ENCODE results near the gene ARPC4.
A peak's percentile ranks its signal among the peaks of the same experiment; 100 is the strongest.

The ARPC4 gene

DNA sequence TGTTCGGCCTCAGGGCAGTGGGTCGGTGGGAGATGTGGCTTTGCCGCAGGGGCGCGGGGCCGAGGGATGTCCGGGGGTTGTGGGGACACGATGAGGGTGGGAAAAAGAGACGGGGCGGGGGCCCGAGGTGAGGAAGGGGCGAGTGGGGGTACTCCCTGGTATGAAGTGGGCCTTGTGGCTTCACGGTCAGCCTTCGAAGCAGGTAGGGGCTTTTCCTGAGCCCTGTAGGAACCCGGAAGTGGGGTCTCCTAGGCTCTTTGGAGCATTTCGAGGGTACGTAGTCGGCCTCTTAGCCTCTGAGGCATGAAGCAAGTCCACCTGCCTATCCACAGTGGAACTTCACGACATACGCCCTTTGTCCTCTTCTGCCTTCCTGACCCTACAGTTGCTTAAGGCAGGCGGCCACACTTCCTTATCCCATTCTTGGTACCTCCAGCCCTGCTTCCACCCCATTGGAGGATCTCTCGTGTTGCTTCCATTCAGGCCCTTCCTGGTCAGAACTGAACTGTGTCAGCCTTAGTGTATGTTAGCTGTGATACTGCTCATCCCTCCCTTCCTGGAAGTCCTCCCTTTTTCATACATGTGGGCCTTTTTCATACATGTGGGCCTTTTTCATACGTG lies 389 bp downstream of the ARPC4 start:
- DNase-seq: no peak

DNA sequence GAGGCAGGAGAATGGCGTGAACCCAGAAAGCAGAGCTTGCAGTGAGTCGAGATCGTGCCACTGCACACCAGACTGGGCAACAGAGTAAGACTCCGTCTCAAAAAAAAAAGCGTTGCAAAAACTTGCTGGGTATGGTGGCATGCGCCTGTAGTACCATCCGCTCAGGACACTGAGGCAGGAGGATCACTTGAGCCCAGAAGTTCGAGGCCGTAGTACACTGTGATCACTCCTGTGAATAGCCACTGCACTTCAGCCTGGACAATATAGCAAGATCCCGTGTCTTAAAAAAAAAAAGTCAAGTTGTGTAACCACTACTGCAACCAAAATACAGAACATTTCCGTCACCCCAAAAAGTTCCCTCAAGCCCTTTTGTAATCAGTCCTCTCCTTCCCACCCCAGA lies 1.5 kb downstream of the ARPC4 start:
- DNase-seq: no peak

DNA sequence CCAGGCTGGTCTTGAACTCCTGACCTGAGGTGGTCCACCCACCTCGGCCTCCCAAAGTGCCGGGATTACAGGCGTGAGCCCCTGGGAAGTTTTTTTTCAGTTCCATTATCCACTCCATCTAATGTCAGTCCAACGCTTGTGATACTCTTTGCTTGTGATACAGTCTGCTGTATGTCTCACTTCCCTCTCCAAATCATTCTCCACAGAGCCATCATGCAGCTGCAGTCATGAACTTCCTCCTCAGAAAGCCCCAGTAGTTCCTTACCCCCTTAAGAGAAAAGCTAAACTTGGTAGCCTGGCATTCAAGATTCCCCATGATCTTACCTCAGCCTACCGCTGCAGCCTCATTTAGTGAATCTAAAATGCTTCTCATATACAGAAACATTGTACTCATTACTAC lies 2.3 kb downstream of the ARPC4 start:
- no peak for DNase-seq

DNA sequence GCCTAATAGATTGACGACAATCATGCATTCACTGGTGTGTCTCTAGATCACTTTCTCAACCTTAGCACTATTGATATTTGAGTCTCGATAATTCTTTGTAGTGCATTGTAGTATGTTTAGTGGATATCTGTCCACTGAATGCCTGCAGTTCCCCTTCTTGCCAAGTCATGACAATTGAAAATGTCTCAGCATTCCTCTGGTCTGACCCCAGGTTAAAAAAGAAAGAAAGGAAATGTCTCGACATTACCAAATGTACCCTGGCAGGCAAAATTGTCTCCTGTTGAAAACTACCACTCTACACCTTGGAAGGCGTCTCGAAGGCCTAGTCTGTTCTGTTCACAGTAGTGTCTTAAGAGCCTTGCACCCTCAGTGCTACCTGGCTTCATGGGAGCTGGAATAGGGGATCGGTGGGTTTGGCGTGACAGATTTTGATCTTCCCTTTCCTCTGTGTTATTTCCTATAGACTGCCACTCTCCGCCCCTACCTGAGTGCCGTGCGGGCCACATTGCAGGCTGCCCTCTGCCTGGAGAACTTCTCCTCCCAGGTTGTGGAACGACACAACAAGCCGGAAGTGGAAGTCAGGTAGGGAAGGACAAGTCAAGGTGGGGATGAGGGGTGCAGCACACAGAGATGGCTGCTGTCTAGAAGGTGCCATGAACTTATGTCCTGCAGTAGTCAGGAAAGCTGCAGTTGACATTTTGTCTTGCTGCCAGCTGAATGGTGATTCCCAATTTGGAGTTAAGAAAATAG lies 4.5 kb downstream of the ARPC4 start:
- DNase-seq: no peak

DNA sequence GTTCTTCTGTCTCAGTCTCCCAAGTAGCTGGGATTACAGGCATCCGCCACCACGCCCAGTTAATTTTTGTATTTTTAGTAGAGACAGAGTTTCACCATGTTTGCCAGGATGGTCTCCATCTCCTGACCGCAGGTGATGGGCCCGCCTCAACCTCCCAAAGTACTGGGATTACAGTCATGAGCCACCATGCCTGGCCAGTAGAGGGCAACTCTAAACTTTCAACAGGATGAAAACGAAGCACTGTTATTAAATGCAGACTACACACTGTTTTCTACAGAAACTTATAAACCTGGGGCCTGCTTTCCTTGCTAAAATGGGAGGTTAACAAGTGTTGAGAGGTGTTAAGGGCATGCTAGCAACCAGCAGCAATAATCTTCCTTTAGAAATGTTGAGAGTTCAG lies 7.6 kb downstream of the ARPC4 start:
- no peak for DNase-seq

DNA sequence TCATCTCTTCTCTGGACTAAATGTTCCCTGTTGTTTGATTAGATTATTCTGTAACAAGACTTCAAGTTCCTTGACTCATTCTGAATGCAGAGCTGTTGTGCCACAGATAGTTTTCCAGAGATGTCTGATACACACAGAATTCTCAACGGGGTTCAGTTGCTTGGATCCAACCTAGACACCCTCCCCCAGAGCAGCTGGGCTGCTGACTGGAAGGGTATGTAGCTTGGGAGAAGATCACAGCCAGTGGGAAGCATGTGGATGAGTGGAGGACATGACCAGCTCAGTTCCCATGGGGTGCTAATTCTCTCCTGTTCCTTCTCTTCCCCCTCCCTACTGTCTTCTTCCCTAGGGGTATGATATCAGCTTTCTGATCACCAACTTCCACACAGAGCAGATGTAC lies 10.6 kb downstream of the ARPC4 start:
- DNase-seq: no peak

DNA sequence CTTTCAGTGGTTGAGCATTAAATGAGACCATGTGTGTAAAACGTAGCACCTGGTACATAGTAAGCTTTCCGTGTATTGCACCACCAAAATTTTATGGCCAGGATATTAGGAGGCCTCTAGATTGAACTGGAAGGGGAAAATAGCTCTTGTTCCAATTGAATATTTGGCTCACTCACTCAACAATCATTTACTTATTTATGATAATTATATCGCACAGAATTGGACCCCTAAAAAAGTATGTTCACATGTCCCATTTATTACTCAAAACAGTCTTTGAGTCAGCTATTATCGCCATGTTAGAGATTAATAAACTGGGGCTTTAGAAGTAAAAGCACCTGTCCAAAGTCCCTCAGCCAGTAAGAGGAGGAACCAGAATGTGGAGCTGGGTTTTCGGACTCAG lies 12.1 kb downstream of the ARPC4 start:
- DNase-seq: no peak

DNA sequence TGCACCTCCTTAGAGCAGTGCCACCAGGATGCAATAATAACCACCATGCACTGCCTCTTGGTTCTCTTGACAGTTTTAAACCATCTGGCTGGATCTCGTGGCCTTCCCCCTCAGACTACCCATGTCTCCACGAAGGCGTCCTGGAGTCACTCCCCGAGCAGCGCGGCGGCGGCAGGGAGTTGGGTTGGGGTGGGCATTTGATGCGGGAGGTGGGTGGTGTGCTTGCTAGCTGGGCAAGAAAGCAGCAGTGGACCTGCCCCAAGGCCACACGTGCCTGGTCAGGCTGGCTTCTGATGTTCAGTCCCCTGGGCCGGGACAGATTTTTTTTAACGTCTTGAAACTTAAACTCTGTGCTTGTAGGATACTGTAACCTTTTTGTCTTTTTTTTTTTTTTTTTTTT lies 13.3 kb downstream of the ARPC4 start:
- no peak for DNase-seq

DNA sequence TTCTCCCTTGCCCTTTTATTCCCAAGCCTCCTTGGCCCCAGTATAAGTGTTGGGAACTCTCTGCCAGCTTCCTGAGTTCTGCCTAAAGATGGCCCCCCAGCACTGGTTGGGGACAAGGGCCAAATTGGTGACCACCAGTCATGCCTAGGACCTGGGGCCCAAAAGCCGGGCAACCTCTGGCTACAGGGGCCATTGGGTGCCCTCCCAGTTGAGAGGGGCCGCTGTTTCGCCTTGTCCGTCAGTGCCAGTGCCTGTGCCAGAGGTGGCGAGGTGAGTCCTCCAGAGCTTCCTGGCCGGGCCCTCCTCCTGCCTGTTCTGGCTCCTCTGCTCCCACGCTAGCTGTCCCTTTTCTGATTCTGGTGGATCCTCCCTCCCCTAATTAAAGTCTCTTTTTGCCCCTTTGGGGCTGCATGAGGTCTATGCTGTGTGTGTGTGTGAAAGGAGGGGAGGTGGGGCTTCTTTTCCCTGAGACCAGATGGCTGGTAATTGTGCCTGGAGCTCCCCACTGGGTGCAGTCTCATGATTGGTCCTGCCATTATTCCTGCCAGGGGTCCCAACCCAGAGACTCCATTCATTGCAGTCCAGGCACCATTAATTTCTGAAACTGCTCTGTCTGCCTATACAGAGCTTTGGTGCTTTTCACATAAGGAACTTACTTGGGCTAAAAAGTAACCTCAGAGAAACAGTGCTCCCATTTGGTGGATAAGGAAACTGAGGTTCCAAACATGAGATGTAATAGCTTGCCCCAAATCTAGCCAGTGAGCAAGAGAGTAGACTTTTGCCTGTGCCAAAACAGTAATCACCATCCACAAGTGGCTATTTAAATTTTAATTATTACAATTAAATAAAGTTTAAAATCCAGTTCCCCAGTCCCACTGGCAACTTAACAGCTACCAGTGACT lies 14.1 kb downstream of the ARPC4 start:
- no peak for DNase-seq

DNA sequence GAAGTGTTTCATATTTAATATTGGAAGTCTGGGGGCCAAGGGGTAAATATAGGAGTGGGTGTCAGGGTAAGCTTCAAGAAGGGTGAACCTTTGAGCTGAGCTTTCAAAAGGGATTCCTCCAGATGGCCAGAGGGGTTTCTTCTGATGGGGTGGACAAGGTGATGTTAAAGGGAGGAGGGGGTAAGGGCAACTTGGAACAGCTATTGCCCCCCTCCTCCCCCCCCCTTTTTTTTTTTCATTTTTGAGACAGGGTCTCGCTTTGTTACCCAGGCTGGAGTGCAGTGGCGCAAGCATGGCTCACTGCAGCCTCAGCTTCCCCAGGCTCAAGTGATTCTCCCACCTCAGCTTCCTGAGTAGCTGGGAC lies 15.1 kb downstream of the ARPC4 start:
- DNase-seq: no peak

DNA sequence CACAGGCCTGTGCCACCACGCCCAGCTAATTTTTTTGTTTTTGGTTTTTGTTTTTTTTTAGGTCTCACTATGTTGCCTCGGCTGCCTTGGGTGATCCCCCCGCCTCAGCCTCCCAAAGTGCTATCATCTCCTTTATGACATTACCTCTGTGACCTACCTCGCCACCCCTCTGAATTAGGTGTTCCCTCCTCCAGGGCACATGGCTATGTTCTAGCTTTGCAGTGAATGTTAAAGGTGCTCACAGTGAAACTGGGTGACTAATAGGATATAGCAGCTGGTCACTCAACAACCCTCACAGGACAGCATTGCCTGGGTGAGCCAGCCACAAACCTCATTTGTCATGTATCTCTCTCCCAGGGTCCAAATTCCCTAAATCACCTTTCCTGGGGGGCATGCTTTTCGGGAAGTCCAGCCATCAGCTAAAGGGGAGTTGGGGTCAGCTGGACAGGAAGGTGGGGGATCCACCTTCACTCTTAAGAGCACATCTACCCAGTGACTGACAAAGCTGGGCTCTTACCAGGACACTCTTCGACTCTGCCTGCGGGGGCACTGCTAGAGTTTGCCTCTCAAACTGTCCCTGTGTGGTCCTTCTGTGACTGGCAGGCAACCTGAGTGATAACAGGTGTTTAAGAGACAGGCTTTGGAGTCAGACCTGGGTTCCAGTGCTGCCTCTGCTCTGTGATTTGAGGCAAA lies 15.6 kb downstream of the ARPC4 start:
- DNase-seq: peak; percentile 53

DNA sequence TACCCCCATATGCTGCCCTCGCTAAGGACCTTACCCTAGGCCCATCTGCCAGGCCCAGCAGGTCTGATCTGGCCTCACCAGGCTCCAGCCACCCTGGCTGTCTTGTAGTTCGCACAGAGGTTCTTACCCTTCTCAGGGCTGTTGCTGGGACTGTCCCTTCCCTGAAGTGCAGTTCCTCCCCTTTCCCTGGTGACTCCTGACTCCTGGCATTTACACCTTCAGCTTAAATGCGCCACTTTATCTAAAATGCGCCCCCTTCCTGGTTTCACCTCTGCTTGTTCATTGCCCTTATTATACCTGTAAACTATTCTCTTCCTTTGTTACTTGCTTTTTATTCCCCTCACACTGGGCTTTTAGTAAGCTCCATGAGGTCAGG lies 16.3 kb downstream of the ARPC4 start:
- no peak for DNase-seq

DNA sequence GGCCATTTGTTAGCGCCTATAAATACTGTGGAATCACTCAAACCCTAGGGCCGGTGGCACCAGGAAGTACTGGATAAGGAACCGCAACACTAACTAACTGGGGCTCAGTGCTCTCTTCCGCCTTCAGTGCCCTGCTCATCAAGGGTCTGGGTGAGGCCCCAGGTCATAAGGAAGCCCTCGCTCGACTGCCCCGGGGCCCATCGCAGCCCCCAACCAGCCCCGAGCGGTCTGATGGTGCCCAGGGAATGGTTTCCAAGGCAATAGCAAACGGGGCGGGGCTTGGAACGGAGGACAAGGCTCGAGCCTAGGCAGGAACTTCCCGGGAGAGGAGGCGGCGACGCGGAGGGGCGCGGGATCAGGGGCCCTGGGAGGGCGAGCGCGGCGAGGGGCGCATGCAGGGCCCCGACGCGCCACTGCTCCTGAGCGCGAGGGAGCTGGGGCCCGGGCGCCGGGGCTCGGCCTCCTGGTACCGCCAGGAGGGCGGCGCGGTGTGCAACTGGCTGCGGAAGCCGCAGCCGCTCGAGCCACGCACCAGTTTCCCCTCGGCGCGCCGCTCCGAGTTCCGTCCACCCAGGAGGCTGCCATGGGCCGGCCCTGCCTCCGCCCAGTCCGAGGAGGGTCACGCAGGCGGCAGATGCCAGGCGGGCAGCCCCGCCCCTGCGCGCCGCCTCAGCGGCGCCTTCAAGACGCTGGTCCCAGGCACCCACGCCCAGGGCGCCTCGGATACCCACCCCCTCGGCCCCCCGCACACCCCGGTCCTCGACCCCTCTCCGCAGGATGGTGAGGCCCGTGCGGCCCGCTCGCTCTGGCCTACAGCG lies 16.9 kb downstream of the ARPC4 start, which contains the start of gene TTLL3:
TTLL3 (plus strand) TSS at position 648 of the 818 bp plus-strand sequence. CDS start 400 bp downstream, outside the sequence.
- DNase-seq: peak; percentile 38

DNA sequence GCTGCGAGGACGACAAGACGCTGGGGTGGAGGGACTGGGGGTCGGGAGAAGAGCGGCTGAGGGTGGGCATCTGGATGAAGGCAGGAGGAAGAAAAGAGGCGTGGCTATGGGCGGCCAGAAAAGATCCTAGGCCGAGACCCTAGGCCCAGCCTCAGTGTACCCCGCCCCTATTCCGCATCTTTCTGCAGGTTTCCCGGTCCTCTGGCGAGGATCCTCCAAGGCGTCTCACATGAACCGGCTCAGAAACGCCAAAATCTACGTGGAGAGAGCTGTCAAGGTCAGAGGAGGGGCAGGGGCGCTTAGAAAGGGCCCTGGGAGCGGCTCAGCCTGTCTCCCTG lies 17.5 kb downstream of the ARPC4 start:
- no peak for DNase-seq

DNA sequence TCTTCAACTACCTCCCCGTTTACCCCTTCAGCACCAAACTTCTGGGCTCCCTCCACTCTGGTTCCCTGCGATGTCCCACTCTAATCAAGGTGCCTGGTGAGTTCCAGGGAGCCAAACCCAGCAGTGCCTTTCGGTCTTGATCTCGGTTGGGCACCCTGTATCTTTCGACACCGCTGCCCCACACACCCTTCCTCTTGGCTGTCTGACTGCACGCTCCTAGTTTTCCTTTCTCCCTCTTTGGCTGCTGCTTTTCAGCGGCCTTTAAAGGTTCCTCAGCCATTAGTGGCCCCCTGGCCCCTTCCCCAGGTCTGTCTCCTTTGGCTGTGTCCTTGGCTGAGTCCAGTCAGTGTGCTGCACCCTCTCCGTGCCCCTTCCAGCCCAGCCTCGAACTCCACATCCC lies 18.0 kb downstream of the ARPC4 start:
- no peak for DNase-seq

DNA sequence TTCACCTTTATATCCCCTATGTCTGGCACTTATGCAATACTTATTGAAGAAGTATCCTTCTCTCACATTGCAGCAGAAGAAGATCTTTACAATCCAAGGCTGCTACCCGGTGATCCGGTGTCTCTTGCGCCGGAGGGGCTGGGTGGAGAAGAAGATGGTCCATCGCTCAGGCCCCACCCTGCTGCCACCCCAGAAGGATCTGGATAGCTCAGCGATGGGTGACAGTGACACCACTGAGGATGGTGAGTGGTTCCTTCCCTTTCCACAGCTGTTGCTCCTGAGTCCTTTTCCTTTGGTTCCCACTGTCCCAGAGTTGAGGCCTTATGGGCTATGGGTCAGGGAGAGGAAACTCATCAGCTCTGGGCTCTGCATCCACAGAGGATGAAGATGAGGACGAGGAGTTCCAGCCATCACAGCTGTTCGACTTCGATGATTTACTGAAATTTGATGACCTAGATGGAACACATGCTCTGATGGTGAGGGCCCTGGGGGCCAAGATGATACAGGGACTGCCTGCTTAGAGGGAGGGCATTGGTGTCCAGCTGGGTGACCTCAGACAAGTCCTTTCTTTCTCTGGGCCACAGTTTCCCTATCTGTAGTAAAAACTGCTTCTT lies 20.1 kb downstream of the ARPC4 start:
- DNase-seq: no peak

DNA sequence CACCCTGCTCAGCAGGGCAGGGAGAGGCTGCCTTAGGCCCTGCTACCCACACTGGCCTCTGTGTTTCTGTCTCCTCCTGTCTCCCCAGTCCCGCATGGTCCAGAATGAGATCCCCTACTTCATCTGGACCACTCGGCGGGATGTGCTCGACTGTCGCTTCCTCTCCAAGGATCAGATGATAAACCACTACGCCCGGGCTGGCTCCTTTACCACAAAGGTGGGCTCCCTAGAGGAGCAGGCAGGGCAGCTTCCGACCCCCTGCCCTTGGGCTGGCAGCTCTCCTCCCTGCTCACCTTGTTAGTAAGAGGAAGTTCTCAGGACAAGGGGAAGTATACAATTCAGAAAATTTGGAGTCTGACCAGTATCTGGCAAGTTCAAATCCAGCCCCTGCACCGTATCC lies 23.1 kb downstream of the ARPC4 start:
- no peak for DNase-seq

DNA sequence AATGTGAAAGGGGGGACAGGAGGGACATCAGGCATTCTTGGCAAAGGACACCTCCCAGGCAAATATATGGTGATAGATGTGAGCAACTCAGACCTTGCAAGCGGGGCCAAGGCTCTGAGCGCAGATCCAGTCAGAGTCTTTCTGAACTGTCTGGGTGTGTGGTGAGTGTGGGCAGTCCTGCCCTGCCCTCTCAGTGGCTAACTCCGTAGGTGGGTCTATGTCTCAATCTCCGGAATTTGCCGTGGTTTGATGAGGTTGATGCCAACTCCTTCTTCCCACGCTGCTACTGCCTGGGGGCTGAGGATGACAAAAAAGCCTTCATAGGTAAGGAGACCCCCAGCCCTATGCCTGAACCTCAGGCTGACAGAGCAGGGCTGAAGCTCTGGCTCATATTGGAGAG lies 24.6 kb downstream of the ARPC4 start:
- no peak for DNase-seq

DNA sequence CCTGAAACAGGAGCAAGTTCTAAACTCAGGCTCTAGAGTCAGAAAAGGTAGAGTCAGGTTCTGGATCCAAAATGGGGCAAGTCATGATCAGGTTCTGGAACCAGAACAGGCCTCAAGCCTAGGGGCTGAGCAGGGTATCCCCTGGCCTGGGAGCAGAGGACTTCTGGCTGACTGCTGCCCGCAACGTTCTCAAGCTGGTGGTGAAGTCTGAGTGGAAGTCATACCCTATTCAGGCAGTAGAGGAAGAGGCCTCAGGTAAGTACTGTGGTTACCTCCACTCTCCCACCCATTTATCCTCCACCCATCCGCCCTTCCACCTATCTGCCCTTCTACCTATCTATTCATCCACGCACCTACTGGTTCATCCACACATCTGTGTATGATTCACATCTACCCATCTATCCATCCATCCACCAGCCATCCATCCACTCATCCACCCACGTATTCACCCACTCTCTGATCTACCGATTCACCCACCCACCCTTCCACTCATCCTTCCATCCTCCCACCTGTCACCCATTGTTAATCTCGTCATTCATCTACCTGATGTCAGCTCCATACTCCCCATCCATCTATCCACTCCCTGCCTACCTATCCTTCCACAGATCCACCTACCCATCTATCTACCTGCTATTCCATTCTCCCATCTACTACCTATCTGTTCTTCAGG lies 25.9 kb downstream of the ARPC4 start:
- DNase-seq: no peak

DNA sequence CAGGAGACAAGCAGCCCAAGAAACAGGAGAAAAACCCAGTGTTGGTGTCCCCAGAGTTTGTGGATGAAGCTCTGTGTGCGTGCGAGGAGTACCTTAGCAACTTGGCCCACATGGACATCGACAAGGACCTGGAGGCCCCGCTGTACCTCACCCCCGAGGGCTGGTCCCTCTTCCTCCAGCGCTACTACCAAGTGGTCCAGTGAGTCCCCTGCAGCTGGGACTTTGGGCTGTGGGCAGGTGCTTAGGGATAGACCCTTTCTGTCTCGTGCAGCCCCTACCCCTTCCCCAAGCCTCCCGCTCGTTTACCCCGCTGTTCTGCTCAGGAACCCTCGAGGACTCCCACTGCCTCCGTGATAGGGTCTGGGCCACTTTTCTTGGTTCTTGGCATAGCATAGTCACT lies 27.7 kb downstream of the ARPC4 start:
- no peak for DNase-seq

DNA sequence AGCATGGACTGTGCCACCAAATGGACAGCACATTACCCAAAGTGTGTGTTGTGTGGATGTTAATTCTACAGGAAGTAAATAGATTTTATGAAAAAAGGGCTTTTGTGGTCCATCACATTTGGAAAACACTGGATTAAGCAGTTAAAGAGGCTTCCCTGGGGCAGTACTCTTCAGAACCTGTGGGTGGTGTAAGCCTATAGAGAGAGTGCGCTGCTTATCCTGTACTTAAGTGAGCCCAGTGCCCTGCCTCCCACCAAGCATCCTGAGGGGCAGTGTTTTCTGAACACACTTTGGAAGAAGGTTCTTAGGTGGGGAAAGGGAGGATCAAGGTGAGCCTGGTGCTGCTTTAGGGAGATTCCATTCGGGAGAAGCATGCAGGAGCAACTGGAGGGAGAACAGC lies 28.1 kb downstream of the ARPC4 start:
- no peak for DNase-seq
